NOMO-1 treated with dmso at 0.1 percent for 144 hours (cell line): ENCODE data around the gene KCTD17.

Source experiments
- DNase-seq: peaks from one replicate; lab custom pipeline; 2025; ENCODE audit not compliant: unreplicated experiment; lab: John Stamatoyannopoulos, UW

KCTD17 gene

GRCh38 chr22:37101311-37102066, 49.9 kb downstream of the KCTD17 start:
- DNase-seq: no peak

GRCh38 chr22:37103151-37103550, 51.6 kb downstream of the KCTD17 start:
- DNase-seq: no peak

- DNase-seq: no peak
These were observed 52.3 kb downstream of the KCTD17 start for GRCh38 chr22:37103656-37104452.

- no peak for DNase-seq
These were observed 53.6 kb downstream of the KCTD17 start for GRCh38 chr22:37105154-37105553.

GRCh38 chr22:37105990-37106389, 54.4 kb downstream of the KCTD17 start:
- DNase-seq: no peak

- no peak for DNase-seq
These were observed 56.5 kb downstream of the KCTD17 start for GRCh38 chr22:37107816-37108621.

- DNase-seq: no peak
These were observed 57.8 kb downstream of the KCTD17 start, which contains the start of gene TMPRSS6 for GRCh38 chr22:37109242-37109917. Gene TMPRSS6, minus strand, starts transcription at chr22:37109713. Its CDS starts 6,296 bp downstream, at chr22:37103417.

GRCh38 chr22:37111156-37111717, 59.7 kb downstream of the KCTD17 start:
- no peak for DNase-seq

GRCh38 chr22:37112084-37112728, 60.7 kb downstream of the KCTD17 start:
- DNase-seq: no peak
